Measurements from ENCODE around the gene ARHGAP26.
"Not testable (repeated sequence)": the region's sequence is repeated elsewhere in the genome, so short reads cannot be mapped to it uniquely, and the experiment has no call there.

Gene ARHGAP26

DNA sequence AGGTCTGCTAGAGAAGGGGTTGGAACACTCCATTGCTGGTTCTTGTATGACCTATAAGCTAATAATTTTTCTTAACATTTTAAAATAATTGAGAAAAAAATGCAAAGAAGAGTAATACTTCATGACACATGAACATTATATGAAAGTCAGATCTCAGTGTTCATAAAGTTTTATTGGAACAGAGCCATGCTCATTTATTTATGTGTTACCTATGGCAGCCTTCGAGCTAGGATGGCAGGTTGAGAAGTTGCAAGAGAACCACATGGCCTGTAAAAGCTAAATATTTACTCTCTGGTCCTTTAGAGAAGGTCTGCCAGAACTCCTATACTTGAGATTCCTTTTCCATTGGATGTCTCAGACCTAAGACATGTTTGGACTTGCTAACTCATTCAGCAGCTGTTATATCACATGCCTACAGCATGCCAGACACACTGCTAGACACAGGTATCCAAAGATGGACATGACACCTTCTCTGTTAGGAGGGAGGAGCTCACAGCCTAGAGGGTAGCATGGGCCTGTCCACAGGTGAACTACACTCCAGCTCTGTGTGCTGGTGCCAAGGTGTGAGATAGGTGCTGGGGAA lies 304.3 kb downstream of the ARHGAP26 start:
- no peak for DNase-seq

DNA sequence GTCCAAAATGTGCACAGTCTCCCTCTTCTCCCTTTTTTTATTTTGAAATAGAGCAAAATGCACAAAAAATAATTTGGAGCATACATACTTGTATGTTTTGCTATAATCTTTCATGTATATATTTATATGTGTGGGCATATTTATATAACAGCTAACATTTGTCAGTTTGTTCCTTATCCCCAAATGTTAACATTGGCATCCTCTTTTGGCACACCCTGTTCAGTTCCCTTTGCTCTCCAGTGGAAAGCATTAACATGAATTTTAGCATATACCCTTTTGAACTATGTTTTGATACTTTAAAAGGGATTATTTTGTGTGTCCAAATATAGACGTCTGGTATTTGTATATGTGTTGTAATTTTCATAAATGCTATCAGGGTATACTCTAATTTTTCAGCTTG lies 306.2 kb downstream of the ARHGAP26 start:
- DNase-seq, result no peak

GRCh38 chr5:143077453-143078103 lies 307.4 kb downstream of the ARHGAP26 start:
- no peak for DNase-seq

DNA sequence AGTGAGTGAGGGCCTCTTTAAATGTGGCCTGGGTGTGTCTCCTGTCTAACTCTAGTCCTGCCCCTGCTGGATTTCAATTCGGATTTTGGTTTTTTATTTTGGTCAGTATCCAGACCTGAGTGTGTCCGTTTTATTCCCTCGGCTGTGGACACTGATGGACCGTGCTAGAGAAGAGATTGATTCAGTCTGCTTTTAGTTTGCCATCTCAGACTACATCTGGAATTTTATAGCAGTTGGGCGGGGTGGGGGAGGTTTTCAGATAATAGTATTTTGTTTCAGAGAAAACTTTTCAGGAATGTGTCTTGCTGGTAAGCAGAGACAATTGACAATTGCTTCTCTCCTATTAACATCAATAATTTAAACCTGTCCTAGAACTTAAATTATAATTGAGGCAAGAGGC lies 308.1 kb downstream of the ARHGAP26 start:
- no peak for DNase-seq

DNA sequence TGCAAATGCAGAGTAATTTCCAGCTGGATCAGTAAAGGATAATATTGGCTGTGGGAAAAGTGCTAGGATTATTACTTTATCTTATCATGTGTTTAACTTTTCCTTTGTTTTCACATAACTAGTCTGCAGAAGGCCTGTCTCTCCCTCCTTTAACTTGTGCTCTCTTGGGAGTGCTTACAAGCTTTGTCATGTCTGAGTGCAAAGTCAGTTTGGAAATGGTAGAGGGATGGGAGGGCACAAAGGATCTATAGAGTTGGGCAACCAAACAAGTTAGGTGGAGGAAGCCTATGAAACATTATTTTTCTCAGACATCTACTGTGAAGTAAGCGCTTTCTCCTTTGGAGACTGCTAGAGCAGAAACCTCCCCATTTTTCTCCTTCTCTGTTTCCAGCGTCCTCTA lies 308.8 kb downstream of the ARHGAP26 start:
- DNase-seq, result no peak

- no peak for DNase-seq
These were observed 310.2 kb downstream of the ARHGAP26 start for GRCh38 chr5:143080407-143080806.

- no peak for DNase-seq
These were observed 310.8 kb downstream of the ARHGAP26 start for GRCh38 chr5:143080982-143081381.

GRCh38 chr5:143083006-143083405 lies 312.8 kb downstream of the ARHGAP26 start:
- DNase-seq, result no peak

- DNase-seq, result no peak
These were observed 314.2 kb downstream of the ARHGAP26 start for GRCh38 chr5:143084407-143084806.

GRCh38 chr5:143085319-143085917 lies 315.2 kb downstream of the ARHGAP26 start:
- DNase-seq, result no peak

DNA sequence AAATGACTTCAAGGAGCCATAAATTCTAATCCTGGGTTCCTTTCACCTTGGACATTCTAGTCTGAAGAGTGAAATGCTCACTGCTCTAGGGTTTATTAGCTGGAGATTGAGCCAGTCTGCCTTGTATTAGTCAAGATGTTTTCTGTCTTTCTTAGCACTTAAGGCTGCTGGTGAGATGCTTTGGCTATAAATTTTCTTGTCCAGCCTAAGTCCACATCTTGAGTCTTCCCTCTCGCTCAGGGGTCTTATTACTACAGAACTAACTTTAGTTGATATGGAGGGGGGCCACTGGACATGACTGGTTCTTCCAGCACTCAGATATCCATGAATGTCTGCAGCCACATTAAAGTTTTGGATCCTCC lies 316.4 kb downstream of the ARHGAP26 start:
- DNase-seq, result no peak

DNA sequence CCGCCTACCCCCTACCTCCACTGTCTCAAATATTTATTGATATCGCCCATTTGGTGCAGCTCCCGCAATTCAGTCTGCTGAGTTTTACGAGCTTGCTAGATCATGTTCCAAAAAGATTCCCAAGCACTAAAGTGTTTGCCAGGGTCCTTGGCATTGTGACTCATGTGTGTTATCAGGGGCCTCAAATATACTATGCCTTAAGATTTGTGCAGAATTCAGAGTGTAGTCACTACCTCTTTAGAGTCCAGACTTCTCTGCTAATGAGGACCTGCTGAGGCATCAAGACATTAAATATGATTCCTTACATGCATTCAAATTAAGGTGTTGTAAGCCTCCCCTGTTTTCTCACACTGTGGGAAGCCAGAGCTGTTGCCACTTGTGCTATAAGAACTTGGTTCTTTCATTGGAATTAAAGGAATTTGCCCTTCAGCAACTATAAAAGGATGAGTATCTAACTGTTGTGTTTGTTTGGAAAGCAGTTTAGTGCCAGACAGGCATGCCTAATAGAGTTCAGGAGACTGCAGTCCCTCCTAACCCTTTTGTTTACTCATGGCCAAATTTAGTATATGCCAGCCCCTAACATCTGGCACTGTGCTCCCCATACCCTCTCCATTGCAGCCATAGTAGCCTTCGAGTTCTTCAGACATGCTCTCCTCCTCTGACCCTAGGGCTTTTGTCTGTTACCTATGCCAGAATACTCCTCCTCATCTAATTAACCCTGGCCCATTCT lies 316.9 kb downstream of the ARHGAP26 start:
- no peak for DNase-seq

DNA sequence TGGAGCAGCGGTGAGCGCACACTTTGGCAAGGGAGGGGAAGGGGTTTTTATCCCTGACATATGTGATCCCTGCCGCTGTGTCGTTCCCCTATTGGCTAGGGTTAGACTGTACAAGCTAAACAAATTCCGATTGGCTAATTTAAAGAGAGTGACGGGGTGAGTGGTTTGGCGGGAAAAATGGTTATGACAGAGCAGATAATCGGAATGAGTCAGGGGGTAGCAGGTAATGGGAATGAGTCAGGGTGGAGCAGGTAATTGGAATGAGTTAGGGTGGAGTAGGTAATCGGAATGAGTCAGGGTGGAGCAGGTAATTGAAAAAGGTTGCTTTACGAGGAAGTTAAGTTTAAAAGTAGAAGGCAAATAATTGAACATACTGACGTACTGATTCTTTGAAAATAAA lies 318.5 kb downstream of the ARHGAP26 start:
- not testable (repeated sequence) for DNase-seq

DNA sequence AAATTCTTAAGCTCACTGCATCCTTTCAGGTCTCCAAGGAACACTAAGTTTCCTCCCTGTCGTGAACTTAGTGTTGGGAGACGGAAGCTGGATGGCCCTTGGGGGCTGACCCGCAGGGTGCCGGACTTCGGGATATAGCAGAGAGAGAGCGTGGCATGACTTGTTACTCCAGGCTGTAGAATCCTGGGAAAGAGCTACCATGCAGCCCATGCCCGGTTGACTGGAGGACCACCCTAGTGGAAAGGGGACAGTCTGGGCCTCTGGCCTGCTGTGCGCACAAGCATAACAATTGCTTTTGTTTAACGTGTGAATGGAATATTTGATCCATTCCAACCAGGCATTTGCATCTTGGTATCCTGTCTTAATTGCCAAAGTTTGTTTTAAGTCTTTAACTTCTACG lies 319.9 kb downstream of the ARHGAP26 start:
- not testable (repeated sequence) for DNase-seq

- not testable (repeated sequence) for DNase-seq
These were observed 322.7 kb downstream of the ARHGAP26 start for GRCh38 chr5:143092711-143093451.

DNA sequence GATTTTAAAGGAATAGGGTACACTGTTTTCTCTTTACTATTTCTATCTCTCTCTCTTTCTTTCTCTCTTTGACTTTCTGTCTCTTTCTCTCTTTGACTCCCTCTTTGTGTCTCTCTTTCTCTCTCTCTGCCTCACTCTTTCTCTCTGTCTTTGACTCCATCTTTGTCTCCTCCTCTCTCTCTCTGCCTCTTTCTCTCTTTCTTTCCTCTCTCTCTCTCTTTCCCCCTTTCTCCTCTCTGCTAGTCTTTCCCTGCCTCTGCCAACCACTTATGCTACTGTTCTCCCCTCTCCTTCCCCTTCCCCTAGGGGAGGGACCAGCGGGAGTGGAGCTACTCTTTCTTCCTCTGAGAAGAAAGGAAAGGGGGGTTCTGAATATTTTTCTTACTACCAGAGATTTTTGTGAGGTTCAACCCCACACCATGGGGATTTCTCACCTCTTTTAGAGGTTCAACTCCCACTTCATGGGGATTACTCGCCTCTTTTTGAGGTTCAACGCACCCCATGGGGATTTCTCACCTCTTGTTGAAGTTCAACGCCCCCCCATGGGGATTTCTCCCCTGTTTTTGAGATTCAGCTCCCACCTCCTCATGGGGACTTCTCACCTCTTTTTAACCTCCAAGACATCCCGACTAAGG lies 323.4 kb downstream of the ARHGAP26 start:
- DNase-seq, result no peak

- no peak for DNase-seq
These were observed 323.9 kb downstream of the ARHGAP26 start for GRCh38 chr5:143094087-143094521.

DNA sequence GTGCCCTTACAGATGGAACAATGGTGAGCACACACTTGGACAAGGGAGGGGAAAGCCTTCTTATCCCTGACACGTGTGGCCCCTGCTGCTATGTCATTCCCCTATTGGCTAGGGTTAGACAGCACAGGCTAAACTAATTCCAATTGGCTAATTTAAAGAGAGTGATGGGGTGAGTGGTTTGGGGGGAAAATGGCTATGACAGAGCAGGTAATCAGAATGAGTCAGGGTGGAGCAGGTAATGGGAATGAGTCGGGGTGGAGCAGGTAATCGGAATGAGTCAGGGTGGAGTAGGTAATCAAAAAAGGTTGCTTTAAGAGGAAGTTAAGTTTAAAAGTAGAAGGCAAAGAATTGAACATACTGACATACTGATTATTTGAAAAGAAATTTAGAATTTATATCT lies 324.4 kb downstream of the ARHGAP26 start:
- not testable (repeated sequence) for DNase-seq

- no peak for DNase-seq
These were observed 330.9 kb downstream of the ARHGAP26 start for GRCh38 chr5:143101121-143101520.

GRCh38 chr5:143101725-143102386 lies 331.7 kb downstream of the ARHGAP26 start:
- DNase-seq, result no peak

DNA sequence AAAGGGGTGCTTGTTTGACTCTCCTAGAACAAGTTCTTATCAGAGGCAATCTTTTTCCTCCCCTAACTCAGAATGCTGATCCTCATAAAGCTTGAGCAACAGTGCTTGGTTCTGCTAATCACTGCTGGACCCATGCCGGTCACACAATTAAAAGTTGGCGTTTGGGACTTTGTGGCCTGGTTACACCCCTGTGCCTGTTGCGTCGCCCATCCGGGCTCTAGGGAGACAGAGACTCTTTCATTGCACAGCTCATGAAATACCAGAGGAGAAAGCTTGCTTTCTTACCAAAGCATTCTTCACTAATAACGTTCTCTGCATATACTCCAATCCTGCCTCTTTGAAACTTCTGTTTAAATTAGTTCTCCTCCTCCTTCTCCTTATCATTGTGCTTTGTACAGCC lies 332.2 kb downstream of the ARHGAP26 start:
- DNase-seq, result no peak

Measured in hematopoietic multipotent progenitor cell treated with erythropoietin and hydrocortisone succinate and interleukin-3 and kit ligand, for 8 days (in vitro differentiated cells).